HEK293 (cell line): ENCODE data around the gene GNMT.
"Not testable (repeated sequence)": the region's sequence is repeated elsewhere in the genome, so short reads cannot be mapped to it uniquely, and the experiment has no call there.

ENCODE experiments used
- CTCF ChIA-PET: fragments of 350-600 bp; formaldehyde crosslinking; extraction: SDS; loops from one replicate; lab custom pipeline; 2021; ENCODE audit warnings: antibody characterized with exemption; lab: Yijun Ruan, JAX
- POLR2A ChIA-PET: fragments of 300-600 bp; formaldehyde crosslinking; extraction: SDS; loops from one replicate; lab custom pipeline; 2020; ENCODE audit warnings: antibody characterized with exemption, inconsistent platforms; lab: Yijun Ruan, JAX
- H3K27ac ChIP-seq: fragments of 200-500 bp; sonication (Bioruptor generic); 2 replicates; pipeline ENCODE4 v1.5.1; 2014; ENCODE audit warnings: low read depth, low read length, control low read depth, inconsistent platforms; ENCODE audit errors: extremely low read depth
- H3K36me3 ChIP-seq, 2 experiments: fragments of 200-500 bp in 1 of 2; sonication (Bioruptor generic) in 1 of 2; 1 replicate in 1 of 2; 2 replicates in 1 of 2; pipeline ENCODE4 v1.5.1; 2014 to 2017; ENCODE audit warnings: inconsistent platforms in 2 of 2, low read length in 2 of 2; ENCODE audit not compliant: control insufficient read depth in 2 of 2, insufficient read depth in 1 of 2
- H3K4me1 ChIP-seq: fragments of 200-500 bp; sonication (Bioruptor generic); 2 replicates; pipeline ENCODE4 v1.5.1; 2014; ENCODE audit warnings: mild to moderate bottlenecking, low read length, inconsistent platforms; ENCODE audit not compliant: control insufficient read depth, insufficient read depth
- H3K4me3 ChIP-seq: 2 replicates; pipeline ENCODE4 v1.5.1; 2011; ENCODE audit warnings: low read depth, mild to moderate bottlenecking, control low read depth, low read length, moderate library complexity
- H3K9me3 ChIP-seq: fragments of 200-500 bp; sonication (Bioruptor generic); 2 replicates; pipeline ENCODE4 v1.5.1; 2014; ENCODE audit warnings: low read depth, low read length, inconsistent platforms; ENCODE audit not compliant: control insufficient read depth, insufficient read depth
- KLF8 ChIP-seq: fragments of 450-650 bp; formaldehyde crosslinking; IDR thresholded peaks from 2 replicates; pipeline ENCODE4 v1.5.1; 2016; ENCODE audit warnings: missing biosample characterization, missing genetic modification characterization
- YY1 ChIP-seq: fragments of 450-650 bp; formaldehyde crosslinking; IDR thresholded peaks from 2 replicates; pipeline ENCODE4 v1.5.1; 2018; ENCODE audit warnings: missing biosample characterization, missing genetic modification characterization
- ZBTB10 ChIP-seq: fragments of 450-650 bp; formaldehyde crosslinking; IDR thresholded peaks from 2 replicates; pipeline ENCODE4 v1.5.1; 2016; ENCODE audit warnings: missing biosample characterization, missing genetic modification characterization
- ZFP69B ChIP-seq: fragments of 450-650 bp; formaldehyde crosslinking; IDR thresholded peaks from 2 replicates; pipeline ENCODE4 v1.5.1; 2016; ENCODE audit warnings: missing biosample characterization, missing genetic modification characterization
- ZNF211 ChIP-seq: fragments of 450-650 bp; formaldehyde crosslinking; IDR thresholded peaks from 2 replicates; pipeline ENCODE4 v1.5.1; 2016; ENCODE audit warnings: low read depth, missing biosample characterization, missing genetic modification characterization
- ZNF513 ChIP-seq: fragments of 450-650 bp; IDR thresholded peaks from 2 replicates; pipeline ENCODE4 v1.5.1; 2018; ENCODE audit warnings: missing biosample characterization, missing genetic modification characterization
- ZNF654 ChIP-seq: fragments of 450-650 bp; formaldehyde crosslinking; IDR thresholded peaks from 2 replicates; pipeline ENCODE4 v1.5.1; 2016; ENCODE audit warnings: low read depth, missing biosample characterization, missing genetic modification characterization
- ZNF76 ChIP-seq: fragments of 450-650 bp; formaldehyde crosslinking; IDR thresholded peaks from 2 replicates; pipeline ENCODE4; 2016; ENCODE audit warnings: low read depth, missing biosample characterization, missing genetic modification characterization, borderline replicate concordance
- ZNF768 ChIP-seq: fragments of 450-650 bp; formaldehyde crosslinking; IDR thresholded peaks from 2 replicates; pipeline ENCODE4 v1.5.1; 2018; ENCODE audit warnings: missing biosample characterization, mild to moderate bottlenecking, missing genetic modification characterization
- TF ChIP-seq, protein P1 (sequence below): fragments of 450-650 bp; formaldehyde crosslinking; IDR thresholded peaks from 2 replicates; pipeline ENCODE4 v1.5.1; 2016; ENCODE audit warnings: missing biosample characterization, missing genetic modification characterization

GNMT gene

DNA sequence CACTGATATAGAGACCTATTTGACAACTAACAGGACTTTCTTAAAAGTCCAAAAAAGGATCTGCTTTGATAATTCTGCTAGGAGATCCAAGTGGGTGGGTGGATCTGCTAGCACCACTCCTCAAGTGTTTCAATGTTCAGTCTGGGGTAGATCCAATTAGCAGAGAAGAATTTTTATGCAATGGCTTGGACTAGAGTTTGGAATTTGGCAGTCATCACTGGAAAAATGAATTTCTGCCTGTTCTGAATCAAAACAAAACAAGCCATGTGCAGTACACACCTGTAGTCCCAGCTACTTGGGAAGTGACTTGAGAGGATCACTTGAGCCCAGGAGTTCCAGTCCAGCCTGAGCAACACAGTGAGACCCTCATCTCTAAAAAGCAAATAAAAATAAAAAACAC, 12.6 kb upstream of the GNMT start (continued):
- TF ChIP-seq, protein P1, sequence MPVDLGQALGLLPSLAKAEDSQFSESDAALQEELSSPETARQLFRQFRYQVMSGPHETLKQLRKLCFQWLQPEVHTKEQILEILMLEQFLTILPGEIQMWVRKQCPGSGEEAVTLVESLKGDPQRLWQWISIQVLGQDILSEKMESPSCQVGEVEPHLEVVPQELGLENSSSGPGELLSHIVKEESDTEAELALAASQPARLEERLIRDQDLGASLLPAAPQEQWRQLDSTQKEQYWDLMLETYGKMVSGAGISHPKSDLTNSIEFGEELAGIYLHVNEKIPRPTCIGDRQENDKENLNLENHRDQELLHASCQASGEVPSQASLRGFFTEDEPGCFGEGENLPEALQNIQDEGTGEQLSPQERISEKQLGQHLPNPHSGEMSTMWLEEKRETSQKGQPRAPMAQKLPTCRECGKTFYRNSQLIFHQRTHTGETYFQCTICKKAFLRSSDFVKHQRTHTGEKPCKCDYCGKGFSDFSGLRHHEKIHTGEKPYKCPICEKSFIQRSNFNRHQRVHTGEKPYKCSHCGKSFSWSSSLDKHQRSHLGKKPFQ (tag by site-specific recombination), result no peak
- TF ChIP-seq KLF8 (tag by site-specific recombination) (no peak), YY1 (no peak), ZNF768 (tag by site-specific recombination) (no peak)

- TF ChIP-seq ZNF513 (tag by site-specific recombination) (no peak), ZNF211 (tag by site-specific recombination) (no peak), ZFP69B (tag by site-specific recombination) (no peak), ZNF76 (tag by site-specific recombination) (no peak)
- TF ChIP-seq, all 188 proteins: peak for 0
- POLR2A ChIA-PET, result no interaction called here
- Histone ChIP-seq H3K27ac (no peak overlapping the region), H3K36me3 (no peaks in the 10 kb centered on the region; a peak in 1 of 3 replicates), H3K9me3 (no peaks in the 10 kb centered on the region), H3K4me1 (no peaks in the 10 kb centered on the region), H3K4me3 (no peak overlapping the region)
- CTCF ChIA-PET, result interaction anchor here (0.6 to 0.9 kb wide), 5 partner anchors 38 to 133 kb away, joined by 3 read pairs; no protein-coding TSS in a partner anchor
Observed at GRCh38 chr6:42952389-42952788, 8.2 kb upstream of the GNMT start.

DNA sequence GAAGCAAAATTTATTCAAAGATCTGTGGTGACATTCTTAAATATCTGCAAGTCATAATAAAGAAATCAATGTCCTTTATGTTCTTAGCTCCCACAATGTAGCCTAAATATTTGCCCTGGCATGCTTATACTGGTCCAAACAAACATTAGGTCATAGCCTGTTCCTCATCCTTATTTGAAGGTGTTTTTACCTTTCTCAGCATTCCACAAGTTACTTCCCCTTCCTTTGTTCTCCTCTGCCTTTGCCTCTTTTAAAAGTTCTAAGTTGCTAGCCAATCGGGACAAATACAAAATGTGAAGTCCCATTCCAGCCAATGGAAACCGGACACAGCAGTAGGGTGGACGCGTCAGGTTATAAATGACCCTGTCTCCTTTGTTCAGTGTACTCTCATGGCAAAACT, 6.1 kb upstream of the GNMT start:
- POLR2A ChIA-PET, H3K9me3 ChIP-seq, CTCF ChIA-PET: not testable (repeated sequence)

DNA sequence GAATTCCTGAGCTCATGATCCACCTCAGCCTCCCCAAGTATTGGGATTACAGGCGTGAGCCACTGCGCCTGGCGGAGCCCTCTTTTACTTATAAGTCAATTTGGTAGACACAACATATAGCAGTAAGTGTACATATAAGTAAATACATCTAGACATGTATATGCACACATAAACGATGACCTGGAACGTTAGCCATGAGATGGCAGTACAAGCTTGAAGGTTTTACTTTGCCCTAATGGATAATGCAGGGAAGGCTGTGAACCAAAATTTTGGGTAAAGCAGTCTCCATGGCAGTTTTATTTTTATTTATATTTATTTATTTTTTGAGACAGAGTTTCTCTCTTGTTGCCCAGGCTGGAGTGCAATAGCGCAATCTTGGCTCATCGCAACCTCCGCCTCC, 2.4 kb upstream of the GNMT start:
- TF ChIP-seq ZBTB10 (tag by site-specific recombination) (no peak), ZNF654 (tag by site-specific recombination) (peak; percentile 28; the same call in 1 of the 2 replicates)
- ChIA-PET POLR2A (interaction anchor here (0.6 to 1.4 kb wide), 3 partner anchors 21 to 102 kb away, joined by 3 to 4 read pairs (median 4); partner anchors contain the start of genes PEX6 and PPP2R5D), CTCF (interaction anchor here (0.6 kb wide), 2 partner anchors 18 to 112 kb away, joined by 3 read pairs; no protein-coding TSS in a partner anchor)

More for the DNA sequence above, 6.1 kb upstream of the GNMT start:
- not testable (repeated sequence) for H3K4me1 ChIP-seq, H3K36me3 ChIP-seq, H3K27ac ChIP-seq, H3K4me3 ChIP-seq

More for the DNA sequence above, 2.4 kb upstream of the GNMT start:
- Histone ChIP-seq H3K4me3 (no peak overlapping the region), H3K4me1 (0 out of 2 replicates have a peak, but pooled peaks cover 4% of the 10 kb centered on the region), H3K36me3 (peaks cover 0 to 6% of the 10 kb centered on the region in 2 experiments; a peak in 2 of 3 replicates), H3K9me3 (no peaks in the 10 kb centered on the region), H3K27ac (no peak overlapping the region)
